RWPE1 (cell line): ENCODE data around the gene TMCO2.

ENCODE experiments used
- CTCF ChIA-PET: fragments of 350-600 bp; sonication (Branson Sonifier 250); formaldehyde crosslinking; extraction: SDS; loops from one replicate; lab custom pipeline; 2021; lab: Yijun Ruan, JAX
- POLR2A ChIA-PET: fragments of 400-600 bp; formaldehyde crosslinking; extraction: SDS; loops from one replicate; lab custom pipeline; 2020; ENCODE audit warnings: antibody characterized with exemption; ENCODE audit not compliant: low non-redundant PET; lab: Yijun Ruan, JAX
- DNase-seq: peaks from one replicate; pipeline ENCODE4 v3.0.0; 2012; ENCODE audit warnings: low spot score
- H3K27ac ChIP-seq: fragments of 450-650 bp; 2 replicates; pipeline ENCODE4 v1.5.1; 2017
- CTCF ChIP-seq: fragments of 450-650 bp; conservative IDR thresholded peaks from 2 replicates; pipeline ENCODE4 v1.5.1; 2017; ENCODE audit warnings: low read depth, mild to moderate bottlenecking

The TMCO2 gene

GRCh38 chr1:40264354-40264781, 16.6 kb downstream of the TMCO2 start:
- ChIA-PET CTCF (no interaction called here), POLR2A (no interaction called here)
- no peak for TF ChIP-seq CTCF

GRCh38 chr1:40265298-40265697, 17.6 kb downstream of the TMCO2 start:
- no peak overlapping the region for H3K27ac ChIP-seq
- ChIA-PET POLR2A (no interaction called here), CTCF (no interaction called here)
- TF ChIP-seq CTCF, result no peak
- DNase-seq, result no peak

More at GRCh38 chr1:40264354-40264781, 16.6 kb downstream of the TMCO2 start:
- DNase-seq, result no peak
- 0 out of 2 replicates have a peak overlapping the region, but pooled peaks have one; percentile 47 for H3K27ac ChIP-seq

- ChIA-PET POLR2A (no interaction called here), CTCF (interaction anchor here (0.7 kb wide), 1 partner anchor 1374 kb away, joined by 3 read pairs; no protein-coding TSS in a partner anchor)
- TF ChIP-seq CTCF, result no peak
- no peak overlapping the region for H3K27ac ChIP-seq
- no peak for DNase-seq
Measured at GRCh38 chr1:40265919-40266318, 18.2 kb downstream of the TMCO2 start.

- DNase-seq, result no peak
- CTCF ChIA-PET, result interaction anchor here (0.7 to 0.8 kb wide), 2 partner anchors 71 to 348 kb away, joined by 3 read pairs; no protein-coding TSS in a partner anchor
- H3K27ac ChIP-seq, result peak overlapping the region; percentile 82
- no peak for TF ChIP-seq CTCF
- POLR2A ChIA-PET, result no interaction called here
Measured at GRCh38 chr1:40266786-40267535, 19.2 kb downstream of the TMCO2 start.

GRCh38 chr1:40267767-40268187, 20.0 kb downstream of the TMCO2 start:
- ChIA-PET CTCF (interaction anchor here (0.5 to 0.7 kb wide), 2 partner anchors 17 to 349 kb away, joined by 3 to 4 read pairs; no protein-coding TSS in a partner anchor), POLR2A (no interaction called here)
- peak; percentile 48 for DNase-seq
- TF ChIP-seq CTCF, result no peak
- peak overlapping the region; percentile 82 for H3K27ac ChIP-seq

- CTCF ChIA-PET, result interaction anchor here (0.5 to 0.7 kb wide), 2 partner anchors 17 to 68 kb away, joined by 3 to 4 read pairs; no protein-coding TSS in a partner anchor
- TF ChIP-seq CTCF, result no peak
- peak overlapping the region; percentile 69 for H3K27ac ChIP-seq
- no peak for DNase-seq
- POLR2A ChIA-PET, result interaction anchor here (0.6 kb wide), 1 partner anchor 241 kb away, joined by 5 read pairs; no protein-coding TSS in a partner anchor
Measured at GRCh38 chr1:40268211-40268610, 20.5 kb downstream of the TMCO2 start.
